Ascending aorta (tissue), 2 donors: ENCODE results near the gene PHTF1. TPM values are rescaled to one million over a fixed set of nuclear protein-coding genes. Genes with fewer than 3 reads are reported as not detected.

Experiments used
- DNase-seq, 2 donors: peaks; one replicate each; pipeline ENCODE4 v3.0.0-alpha.2; 2019; ENCODE audit warnings: low spot score in 2 of 2
- H3K27ac ChIP-seq, 2 donors: fragments of 200-600 bp; sonication (generic); one replicate each; pipeline ENCODE4 v1.5.1; 2016 to 2017; ENCODE audit warnings: mild to moderate bottlenecking in 1 of 2
- H3K27me3 ChIP-seq: fragments of 200-600 bp; sonication (generic); one replicate; pipeline ENCODE4 v1.5.1; 2017
- H3K36me3 ChIP-seq, 2 donors: fragments of 200-600 bp; sonication (generic); one replicate each; pipeline ENCODE4 v1.5.1; 2016
- H3K4me1 ChIP-seq, 2 donors: fragments of 200-600 bp; sonication (generic); one replicate each; pipeline ENCODE4 v1.5.1; 2016 to 2017; ENCODE audit warnings: mild to moderate bottlenecking in 1 of 2
- H3K4me3 ChIP-seq, 2 donors: fragments of 200-600 bp; sonication (generic); one replicate each; pipeline ENCODE4 v1.5.1; 2016 to 2017; ENCODE audit warnings: mild to moderate bottlenecking in 1 of 2
- H3K9me3 ChIP-seq, 2 donors: fragments of 200-600 bp; sonication (generic); one replicate each; pipeline ENCODE4 v1.5.1; 2016
- CTCF ChIP-seq, 3 experiments: fragments of 200-600 bp in 2 of 3; fragments of 450-650 bp in 1 of 3; sonication (generic) in 2 of 3; IDR thresholded peaks; one replicate each; pipeline ENCODE4 v1.5.1; 2016 to 2019; ENCODE audit warnings: antibody characterized with exemption in 3 of 3, mild to moderate bottlenecking in 1 of 3, moderate library complexity in 1 of 3
- intact Hi-C: fragments of 100-400 bp; cut with DNase I; formaldehyde crosslinking; loops from one replicate; pipeline ENCODE4 v1.15.1; 2023
- total RNA-seq: library from RNA; depleted of rRNA; stranded (reverse); fragments of >200 nt; gene quantifications from one replicate; pipeline ENCODE4 v1.1.0, GENCODE V29; 2016

The PHTF1 gene
- total RNA-seq, 1 donor from 2014 or later: 38.6 TPM

- Histone ChIP-seq H3K4me3 (no peak overlapping the region), H3K9me3 (no peaks in the 10 kb centered on the region), H3K27ac (no peak overlapping the region), H3K4me1 (no peaks in the 10 kb centered on the region), H3K36me3 (peaks cover 5 to 34% of the 10 kb centered on the region in 2 donors), H3K27me3 (no peaks in the 10 kb centered on the region)
- intact Hi-C loops: no loop called here
- TF ChIP-seq CTCF (IDR thresholded peaks at IDR 0.05): no peak
- no peak for DNase-seq
Measured at GRCh38 chr1:113770031-113770430, 10.7 kb upstream of the PHTF1 start.

GRCh38 chr1:113769601-113769970 lies 10.3 kb upstream of the PHTF1 start:
- DNase-seq: no peak
- H3K4me1 ChIP-seq: no peaks in the 10 kb centered on the region
- H3K4me3 ChIP-seq: no peak overlapping the region
- TF ChIP-seq CTCF (IDR thresholded peaks at IDR 0.05): no peak
- peaks cover 4 to 37% of the 10 kb centered on the region in 2 donors for H3K36me3 ChIP-seq
- no peak overlapping the region for H3K27ac ChIP-seq
- intact Hi-C loops: no loop called here
- no peaks in the 10 kb centered on the region for H3K27me3 ChIP-seq
- no peaks in the 10 kb centered on the region for H3K9me3 ChIP-seq

- Histone ChIP-seq H3K9me3 (no peaks in the 10 kb centered on the region), H3K4me3 (no peak overlapping the region), H3K4me1 (no peaks in the 10 kb centered on the region), H3K36me3 (peaks cover 4 to 35% of the 10 kb centered on the region in 2 donors), H3K27ac (no peak overlapping the region), H3K27me3 (no peaks in the 10 kb centered on the region)
- DNase-seq: no peak
- intact Hi-C loops: no loop called here
- TF ChIP-seq CTCF (IDR thresholded peaks at IDR 0.05): no peak
Measured at GRCh38 chr1:113768916-113769600, 9.8 kb upstream of the PHTF1 start.

DNA sequence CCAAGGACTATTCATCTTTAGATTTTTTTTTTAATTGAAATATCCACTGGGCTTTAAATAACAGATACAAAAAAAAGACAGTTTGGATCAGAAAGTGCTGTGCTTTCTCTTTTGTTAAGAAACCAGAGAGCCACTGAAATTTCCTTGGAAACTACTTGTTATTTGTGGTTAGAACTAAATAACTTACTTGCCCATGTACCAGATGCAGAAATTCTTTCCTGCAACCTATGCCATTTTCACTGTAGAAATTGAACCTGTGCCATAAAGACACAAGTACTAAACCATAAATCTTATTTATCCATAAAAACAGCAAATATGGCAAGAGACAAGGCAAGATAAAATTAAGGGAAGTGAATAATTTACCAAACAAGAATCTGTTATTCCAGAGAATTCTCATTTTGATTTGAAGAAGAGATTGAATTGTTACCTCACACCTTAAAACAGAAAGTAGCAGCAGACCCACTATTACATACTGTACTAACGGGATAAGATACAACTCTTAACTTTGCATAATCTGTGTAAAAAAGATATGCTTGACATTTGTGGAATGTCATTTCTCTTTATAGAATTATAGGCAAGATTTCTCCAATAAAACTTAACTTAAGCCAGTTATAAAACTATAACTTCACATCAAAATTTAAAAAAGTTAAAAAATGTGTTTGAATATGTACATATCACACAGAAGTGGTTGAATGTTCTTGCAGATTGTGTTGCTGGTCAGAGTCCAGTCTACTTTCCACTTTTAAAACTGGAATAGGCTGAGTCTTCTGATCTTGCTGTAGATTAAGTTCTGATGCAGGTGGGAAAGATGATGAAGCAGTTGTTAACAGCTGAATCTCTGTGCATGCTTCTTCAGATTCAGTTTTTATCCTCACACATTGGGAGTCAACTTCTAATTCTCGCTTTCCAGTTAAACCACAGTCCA lies 6.3 kb upstream of the PHTF1 start:
- Histone ChIP-seq H3K4me1 (no peaks in the 10 kb centered on the region), H3K27ac (no peak overlapping the region), H3K36me3 (peaks cover 4 to 31% of the 10 kb centered on the region in 2 donors), H3K9me3 (no peaks in the 10 kb centered on the region), H3K4me3 (no peak overlapping the region), H3K27me3 (no peaks in the 10 kb centered on the region)
- TF ChIP-seq CTCF (IDR thresholded peaks at IDR 0.05): no peak
- intact Hi-C loops: no loop called here
- DNase-seq: no peak

- no peaks in the 10 kb centered on the region for H3K4me1 ChIP-seq
- peaks cover 4 to 31% of the 10 kb centered on the region in 2 donors for H3K36me3 ChIP-seq
- H3K9me3 ChIP-seq: no peaks in the 10 kb centered on the region
- H3K27ac ChIP-seq: no peak overlapping the region
- no peak for TF ChIP-seq CTCF (IDR thresholded peaks at IDR 0.05)
- H3K4me3 ChIP-seq: no peak overlapping the region
- intact Hi-C loops: no loop called here
- no peak for DNase-seq
- no peaks in the 10 kb centered on the region for H3K27me3 ChIP-seq
Measured at GRCh38 chr1:113763661-113764060, 4.4 kb upstream of the PHTF1 start.
